PC-3 (cell line): ENCODE results near the gene CCBE1. TPM values are rescaled to one million over a fixed set of nuclear protein-coding genes. Genes with fewer than 3 reads are reported as not detected.

Experiments used
- ATAC-seq: fragments of 200-7000 bp; cut with Tn5 transposase; 2 replicates; pipeline ENCODE4 v1.9.1; 2020; ENCODE audit warnings: mild to moderate bottlenecking, moderate library complexity
- BruUV-seq: library from RNA; stranded (reverse); fragments of 400-500 nt; replicated peaks from 2 replicates; lab custom pipeline; 2021; lab: Mats Ljungman, UMichigan
- CTCF ChIA-PET: fragments of 300-600 bp; sonication (Branson Sonifier 250); formaldehyde crosslinking; loops from one replicate; lab custom pipeline; 2022; ENCODE audit warnings: antibody characterized with exemption; lab: Charles Lee
- POLR2A ChIA-PET: fragments of 300-600 bp; sonication (Branson Sonifier 250); formaldehyde crosslinking; loops from one replicate; lab custom pipeline; 2022; ENCODE audit warnings: antibody characterized with exemption; ENCODE audit not compliant: unreplicated experiment; lab: Charles Lee
- DNase-seq: peaks from one replicate; pipeline ENCODE4 v3.0.0-alpha.2; 2015
- H2AFZ ChIP-seq: fragments of 300-600 bp; sonication (generic); 2 replicates; pipeline ENCODE4 v1.6.0; 2016; ENCODE audit warnings: antibody characterized with exemption, low read length
- H3F3A ChIP-seq: fragments of 300-600 bp; sonication (generic); one replicate; pipeline ENCODE4 v1.6.0; 2017; ENCODE audit warnings: antibody characterized with exemption, low read length, control low read depth, mild to moderate bottlenecking; ENCODE audit not compliant: unreplicated experiment
- H3K27ac ChIP-seq: fragments of 300-600 bp; sonication (generic); 2 replicates; pipeline ENCODE4 v1.5.1; 2016; ENCODE audit warnings: mild to moderate bottlenecking, low read length
- H3K27me3 ChIP-seq: fragments of 300-600 bp; sonication (generic); 2 replicates; pipeline ENCODE4 v1.6.1; 2016; ENCODE audit warnings: low read length, mixed read lengths
- H3K36me3 ChIP-seq: fragments of 300-600 bp; sonication (generic); 2 replicates; pipeline ENCODE4 v1.6.1; 2016; ENCODE audit warnings: low read depth, mixed run types, low read length, mixed read lengths
- H3K4me1 ChIP-seq: fragments of 300-600 bp; sonication (generic); 2 replicates; pipeline ENCODE4 v1.5.1; 2016; ENCODE audit warnings: low read length; ENCODE audit not compliant: insufficient read depth
- H3K4me2 ChIP-seq: fragments of 300-600 bp; sonication (generic); 2 replicates; pipeline ENCODE4 v1.6.0; 2016; ENCODE audit warnings: low read length
- H3K4me3 ChIP-seq: fragments of 300-600 bp; sonication (generic); 2 replicates; pipeline ENCODE4 v1.5.1; 2016; ENCODE audit warnings: mild to moderate bottlenecking, low read length, mixed read lengths
- H3K79me2 ChIP-seq: fragments of 300-600 bp; sonication (generic); 2 replicates; pipeline ENCODE4 v1.6.1; 2017; ENCODE audit warnings: low read length, mixed read lengths
- H3K9ac ChIP-seq: fragments of 300-600 bp; sonication (generic); 2 replicates; pipeline ENCODE4 v1.6.0; 2016; ENCODE audit warnings: mild to moderate bottlenecking, low read length
- H3K9me2 ChIP-seq: fragments of 300-600 bp; sonication (generic); replicated peaks from 2 replicates; pipeline ENCODE4 v1.6.1; 2016; ENCODE audit warnings: mixed run types, low read length, mixed read lengths
- H3K9me3 ChIP-seq: fragments of 300-600 bp; sonication (generic); 2 replicates; pipeline ENCODE4 v1.6.1; 2016; ENCODE audit warnings: low read length, mixed read lengths
- H4K20me1 ChIP-seq: fragments of 300-600 bp; sonication (generic); 2 replicates; pipeline ENCODE4 v1.6.1; 2016; ENCODE audit warnings: low read length, mixed read lengths
- CTCF ChIP-seq: fragments of 300-600 bp; sonication (generic); conservative IDR thresholded peaks from 2 replicates; pipeline ENCODE4 v1.5.1; 2017; ENCODE audit warnings: antibody characterized with exemption, low read depth, mild to moderate bottlenecking, low read length
- EZH2 ChIP-seq: fragments of 300-600 bp; sonication (generic); IDR thresholded peaks from one replicate; pipeline ENCODE4 v1.6.1; 2017; ENCODE audit warnings: antibody characterized with exemption, mild to moderate bottlenecking, low read length; ENCODE audit not compliant: unreplicated experiment
- EZH2phosphoT487 ChIP-seq: fragments of 300-600 bp; sonication (generic); IDR thresholded peaks from 2 replicates; pipeline ENCODE4 v1.6.1; 2018; ENCODE audit warnings: mild to moderate bottlenecking, antibody characterized with exemption, low read length, borderline replicate concordance
- intact Hi-C: fragments of 100-400 bp; cut with micrococcal nuclease; formaldehyde crosslinking; loops from 2 replicates; pipeline ENCODE4 v1.9.0; 2023
- total RNA-seq: library from RNA; depleted of rRNA; stranded (reverse); fragments of >200 nt; gene quantifications from 2 replicates; pipeline ENCODE4 v1.2.3, GENCODE V29; 2014

Gene CCBE1
- total RNA-seq, 1 experiment from 2014 or later: 13.9 TPM

GRCh38 chr18:59629894-59630293, 67.3 kb downstream of the CCBE1 start:
- H3K79me2 ChIP-seq: peaks cover 48% of the 10 kb centered on the region
- no peaks in the 10 kb centered on the region for H3K36me3 ChIP-seq
- no TSS peak for BruUV-seq
- TF ChIP-seq EZH2 (no peak), CTCF (no peak), EZH2phosphoT487 (no peak)
- H3K9ac ChIP-seq: no peak overlapping the region
- H3K4me1 ChIP-seq: no peaks in the 10 kb centered on the region
- no peak overlapping the region for H3K4me3 ChIP-seq
- H3K9me2 ChIP-seq: no peaks in the 10 kb centered on the region
- no peak overlapping the region for H3K27ac ChIP-seq
- ATAC-seq (no peak), DNase-seq (no peak)
- H2AFZ ChIP-seq: no peak overlapping the region
- H3K27me3 ChIP-seq: no peaks in the 10 kb centered on the region
- POLR2A ChIA-PET: no interaction called here
- H3K4me2 ChIP-seq: no peak overlapping the region
- no peaks in the 10 kb centered on the region for H3F3A ChIP-seq
- CTCF ChIA-PET: interaction anchor here (0.6 kb wide), 1 partner anchor 247 kb away, joined by 4 read pairs; no protein-coding TSS in a partner anchor
- H4K20me1 ChIP-seq: no peaks in the 10 kb centered on the region
- intact Hi-C loops: no loop called here
- H3K9me3 ChIP-seq: no peaks in the 10 kb centered on the region

GRCh38 chr18:59628995-59629394, 68.2 kb downstream of the CCBE1 start:
- H3K4me2 ChIP-seq: no peak overlapping the region
- CTCF ChIA-PET: no interaction called here
- H3K36me3 ChIP-seq: no peaks in the 10 kb centered on the region
- H3K27ac ChIP-seq: no peak overlapping the region
- no peaks in the 10 kb centered on the region for H3K9me2 ChIP-seq
- no TSS peak for BruUV-seq
- intact Hi-C loops: no loop called here
- H3K79me2 ChIP-seq: peaks cover 41% of the 10 kb centered on the region
- TF ChIP-seq CTCF (no peak), EZH2phosphoT487 (no peak), EZH2 (no peak)
- H3K9ac ChIP-seq: no peak overlapping the region
- no peak for DNase-seq
- no peaks in the 10 kb centered on the region for H3F3A ChIP-seq
- H3K27me3 ChIP-seq: no peaks in the 10 kb centered on the region
- no peaks in the 10 kb centered on the region for H3K4me1 ChIP-seq
- no peak for ATAC-seq
- no peak overlapping the region for H3K4me3 ChIP-seq
- H2AFZ ChIP-seq: no peak overlapping the region
- no peaks in the 10 kb centered on the region for H4K20me1 ChIP-seq
- POLR2A ChIA-PET: no interaction called here
- H3K9me3 ChIP-seq: no peaks in the 10 kb centered on the region

GRCh38 chr18:59627414-59627813, 69.8 kb downstream of the CCBE1 start:
- H3F3A ChIP-seq: no peaks in the 10 kb centered on the region
- intact Hi-C loops: no loop called here
- CTCF ChIA-PET: no interaction called here
- no peaks in the 10 kb centered on the region for H3K4me1 ChIP-seq
- ATAC-seq (no peak), DNase-seq (no peak)
- H3K9me3 ChIP-seq: no peaks in the 10 kb centered on the region
- no peak overlapping the region for H3K27ac ChIP-seq
- TF ChIP-seq CTCF (no peak), EZH2 (no peak), EZH2phosphoT487 (no peak)
- no peaks in the 10 kb centered on the region for H4K20me1 ChIP-seq
- H3K9me2 ChIP-seq: no peaks in the 10 kb centered on the region
- no peaks in the 10 kb centered on the region for H3K36me3 ChIP-seq
- peaks cover 38% of the 10 kb centered on the region for H3K79me2 ChIP-seq
- no peak overlapping the region for H3K4me3 ChIP-seq
- no TSS peak for BruUV-seq
- H3K4me2 ChIP-seq: no peak overlapping the region
- POLR2A ChIA-PET: no interaction called here
- H3K27me3 ChIP-seq: no peaks in the 10 kb centered on the region
- H3K9ac ChIP-seq: no peak overlapping the region
- no peak overlapping the region for H2AFZ ChIP-seq
